ENCODE data around the gene NUAK2. TPM values are rescaled to one million over a fixed set of nuclear protein-coding genes. Genes with fewer than 3 reads are reported as not detected.
A peak's percentile ranks its signal among the peaks of the same experiment; 100 is the strongest.

NUAK2 gene
- total and polyA plus RNA-seq, 2 experiments from 2014 or later: 3.0 to 3.8 TPM

GRCh38 chr1:205262731-205263171, 58.8 kb downstream of the NUAK2 start:
- no peak overlapping the region for H3K4me2 ChIP-seq (ENCODE audit: unreplicated experiment)
- WGBS, 2 experiments (ENCODE audit: low coverage in 1 of 2, low lambda C conversion rate in 2 of 2, missing lambda C conversion rate in 2 of 2): 84 to 86% methylated on average over 8 of the region's 8 CpGs
- no peak overlapping the region for H3K4me3 ChIP-seq
- H3K27ac ChIP-seq: no peak overlapping the region
- H3K79me2 ChIP-seq (ENCODE audit: insufficient read depth): no peaks in the 10 kb centered on the region
- no peaks in the 10 kb centered on the region for H4K20me1 ChIP-seq (ENCODE audit: insufficient read depth)
- no peaks in the 10 kb centered on the region for H3K9me2 ChIP-seq (ENCODE audit: insufficient read depth)
- no peak for TF ChIP-seq EZH2 (IDR thresholded peaks at IDR 0.05; ENCODE audit: insufficient read depth, poor library complexity, severe bottlenecking)
- no peak for TF ChIP-seq EZH2phosphoT487 (IDR thresholded peaks at IDR 0.05; ENCODE audit: insufficient read depth, low read depth)
- H3K36me3 ChIP-seq (ENCODE audit: low read depth): no peaks in the 10 kb centered on the region
- H3K9ac ChIP-seq: no peak overlapping the region; the same call in 1 of the 2 replicates
- H3F3A ChIP-seq (ENCODE audit: insufficient read depth): peaks cover 9% of the 10 kb centered on the region; the same call in 1 of the 2 replicates
- no peaks in the 10 kb centered on the region for H3K27me3 ChIP-seq (replicated peaks; ENCODE audit: insufficient read depth)
- no peaks in the 10 kb centered on the region for H3K9me3 ChIP-seq (ENCODE audit: low read depth)
- H3K4me1 ChIP-seq (ENCODE audit: insufficient read depth): peaks cover 21% of the 10 kb centered on the region
- DNase-seq: no peak
- in situ Hi-C loops (cut with MboI): no loop called here
- no peak overlapping the region for H2AFZ ChIP-seq

DNA sequence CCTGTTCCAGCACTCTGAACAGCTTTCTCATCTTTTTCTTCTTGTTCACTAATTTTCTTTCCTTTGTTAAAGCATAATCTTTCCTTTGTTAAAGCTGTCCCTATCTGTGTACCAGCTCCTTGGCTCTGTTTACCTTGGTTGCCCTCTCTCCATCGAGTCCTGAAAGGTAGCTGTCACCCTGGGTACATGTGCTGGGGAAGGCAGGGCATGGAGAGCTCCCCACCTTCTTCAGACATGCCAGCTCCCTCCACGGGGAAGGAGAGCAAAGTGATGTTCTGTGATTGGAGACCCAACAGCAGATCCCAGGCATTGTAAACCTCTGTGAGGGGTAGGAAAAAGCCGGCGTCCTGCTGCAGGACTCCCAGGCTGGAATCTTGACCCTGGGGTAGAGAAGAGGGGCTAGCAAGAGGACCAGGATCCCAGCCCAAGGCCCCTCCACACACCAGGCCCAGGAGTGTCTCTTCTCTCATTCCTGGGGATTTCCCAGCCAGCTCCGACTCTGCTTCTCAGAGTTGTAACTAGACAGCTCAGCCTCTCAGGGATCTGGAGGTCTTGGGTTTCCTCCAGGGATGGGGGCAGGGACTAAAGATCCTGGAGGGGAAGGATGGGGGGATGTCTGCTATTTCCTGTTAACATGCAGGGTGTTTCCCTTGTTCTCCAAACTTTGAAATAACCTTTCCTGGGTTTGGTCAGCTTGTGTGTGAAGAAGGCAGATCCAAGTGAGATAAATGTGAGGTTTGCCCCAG, 59.4 kb downstream of the NUAK2 start:
- DNase-seq: peak; percentile 61
- H3K4me3 ChIP-seq: no peak overlapping the region
- H4K20me1 ChIP-seq (ENCODE audit: insufficient read depth): no peaks in the 10 kb centered on the region
- WGBS, 2 experiments (ENCODE audit: low coverage in 1 of 2, low lambda C conversion rate in 2 of 2, missing lambda C conversion rate in 2 of 2): 38 to 43% methylated on average over 5 of the region's 5 CpGs
- peak overlapping the region; percentile 14; the same call in 1 of the 2 replicates for H3K9ac ChIP-seq
- H3K27ac ChIP-seq: no peak overlapping the region
- no peaks in the 10 kb centered on the region for H3K27me3 ChIP-seq (replicated peaks; ENCODE audit: insufficient read depth)
- peaks cover 9% of the 10 kb centered on the region; the same call in 1 of the 2 replicates for H3F3A ChIP-seq (ENCODE audit: insufficient read depth)
- peaks cover 21% of the 10 kb centered on the region for H3K4me1 ChIP-seq (ENCODE audit: insufficient read depth)
- no peaks in the 10 kb centered on the region for H3K79me2 ChIP-seq (ENCODE audit: insufficient read depth)
- no peaks in the 10 kb centered on the region for H3K9me2 ChIP-seq (ENCODE audit: insufficient read depth)
- 0 out of 2 replicates have a peak overlapping the region, but pooled peaks have one; percentile 5 for H2AFZ ChIP-seq
- TF ChIP-seq EZH2 (IDR thresholded peaks at IDR 0.05; ENCODE audit: insufficient read depth, poor library complexity, severe bottlenecking): no peak
- no peak for TF ChIP-seq EZH2phosphoT487 (IDR thresholded peaks at IDR 0.05; ENCODE audit: insufficient read depth, low read depth)
- H3K9me3 ChIP-seq (ENCODE audit: low read depth): no peaks in the 10 kb centered on the region
- no peaks in the 10 kb centered on the region for H3K36me3 ChIP-seq (ENCODE audit: low read depth)
- in situ Hi-C loops (cut with MboI): no loop called here
- H3K4me2 ChIP-seq (ENCODE audit: unreplicated experiment): no peak overlapping the region

DNA sequence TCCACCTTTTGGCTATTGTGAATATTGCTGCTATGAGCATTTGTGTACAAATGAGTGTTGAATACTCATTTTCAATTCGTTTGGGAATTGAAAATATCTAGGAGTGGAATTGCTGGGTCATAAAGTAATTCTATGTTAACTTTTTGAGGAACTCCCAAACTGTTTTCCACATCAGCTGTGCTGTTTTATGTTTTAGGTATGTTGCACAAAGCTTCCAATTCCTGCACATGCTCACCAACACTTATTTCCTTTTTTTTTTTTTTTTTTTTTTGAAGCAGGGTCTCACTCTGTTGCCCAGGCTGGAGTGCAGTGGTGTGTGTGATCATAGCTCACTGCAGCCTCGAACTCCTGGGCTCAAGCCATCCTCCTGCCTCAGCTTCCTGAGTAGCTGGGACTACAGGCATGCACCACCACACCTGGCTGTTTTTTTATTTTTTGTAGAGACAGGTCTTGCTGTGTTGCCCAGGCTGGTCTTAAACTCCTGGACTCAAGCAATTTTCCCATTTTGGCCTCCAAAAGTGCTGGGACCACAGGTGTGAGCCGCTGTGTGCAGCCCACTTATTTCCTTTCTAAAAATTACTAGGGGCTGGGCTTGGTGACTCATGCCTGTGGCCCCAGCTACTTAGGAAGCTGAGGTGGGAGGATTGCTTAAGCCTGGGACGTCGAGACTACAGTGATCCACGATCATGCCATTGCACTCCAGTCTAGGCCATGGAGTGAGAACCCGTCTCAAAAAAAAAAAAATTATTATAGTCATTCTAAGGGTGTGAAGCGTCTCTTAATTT, 60.4 kb downstream of the NUAK2 start:
- H3K4me3 ChIP-seq: no peak overlapping the region
- peaks cover 21% of the 10 kb centered on the region for H3K4me1 ChIP-seq (ENCODE audit: insufficient read depth)
- DNase-seq: peak; percentile 63
- no peak for TF ChIP-seq EZH2phosphoT487 (IDR thresholded peaks at IDR 0.05; ENCODE audit: insufficient read depth, low read depth)
- no peak for TF ChIP-seq EZH2 (IDR thresholded peaks at IDR 0.05; ENCODE audit: insufficient read depth, poor library complexity, severe bottlenecking)
- H4K20me1 ChIP-seq (ENCODE audit: insufficient read depth): no peaks in the 10 kb centered on the region
- no peaks in the 10 kb centered on the region for H3K79me2 ChIP-seq (ENCODE audit: insufficient read depth)
- no peak overlapping the region for H3K27ac ChIP-seq
- no peak overlapping the region for H3K4me2 ChIP-seq (ENCODE audit: unreplicated experiment)
- in situ Hi-C loops (cut with MboI): no loop called here
- H2AFZ ChIP-seq: no peak overlapping the region
- no peaks in the 10 kb centered on the region for H3K27me3 ChIP-seq (replicated peaks; ENCODE audit: insufficient read depth)
- no peak overlapping the region for H3K9ac ChIP-seq
- H3K36me3 ChIP-seq (ENCODE audit: low read depth): no peaks in the 10 kb centered on the region
- H3K9me3 ChIP-seq (ENCODE audit: low read depth): no peaks in the 10 kb centered on the region
- WGBS, 2 experiments (ENCODE audit: low coverage in 1 of 2, low lambda C conversion rate in 2 of 2, missing lambda C conversion rate in 2 of 2): 55 to 57% methylated on average over 8 of the region's 8 CpGs
- H3F3A ChIP-seq (ENCODE audit: insufficient read depth): peaks cover 5% of the 10 kb centered on the region; the same call in 1 of the 2 replicates
- no peaks in the 10 kb centered on the region for H3K9me2 ChIP-seq (ENCODE audit: insufficient read depth)

DNA sequence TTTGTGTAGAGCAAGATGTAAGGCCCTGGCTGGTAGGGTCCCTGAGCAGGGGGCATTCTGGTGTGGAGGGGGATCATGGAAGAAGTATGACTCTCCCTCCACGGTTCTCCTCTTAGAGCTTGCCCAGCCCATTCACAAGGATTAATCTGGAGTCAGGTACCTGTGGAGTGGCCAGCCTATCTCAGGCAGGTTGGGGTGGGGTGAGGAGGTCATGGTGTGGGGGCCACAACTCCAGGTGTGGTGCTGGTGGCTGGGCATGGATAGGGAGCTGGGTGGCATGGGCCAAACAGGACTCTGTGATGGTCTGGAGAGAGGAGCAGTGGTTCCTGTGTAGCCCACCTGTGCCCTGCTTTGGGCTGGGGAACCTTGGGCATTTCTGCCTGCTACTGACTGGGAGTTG, 61.5 kb downstream of the NUAK2 start:
- peaks cover 21% of the 10 kb centered on the region for H3K4me1 ChIP-seq (ENCODE audit: insufficient read depth)
- H3K79me2 ChIP-seq (ENCODE audit: insufficient read depth): no peaks in the 10 kb centered on the region
- H3K36me3 ChIP-seq (ENCODE audit: low read depth): no peaks in the 10 kb centered on the region
- H3F3A ChIP-seq (ENCODE audit: insufficient read depth): peaks cover 5% of the 10 kb centered on the region; the same call in 1 of the 2 replicates
- H3K27ac ChIP-seq: no peak overlapping the region
- H3K4me3 ChIP-seq: no peak overlapping the region
- H3K27me3 ChIP-seq (replicated peaks; ENCODE audit: insufficient read depth): no peaks in the 10 kb centered on the region
- no peak overlapping the region for H3K9ac ChIP-seq
- in situ Hi-C loops (cut with MboI): loop anchor here (10.0 kb wide), 1 partner anchor 125 kb away; no protein-coding TSS in a partner anchor
- DNase-seq: no peak
- 46 to 64% methylated on average over 1 of the region's 1 CpG for WGBS, 2 experiments (ENCODE audit: low coverage in 1 of 2, low lambda C conversion rate in 2 of 2, missing lambda C conversion rate in 2 of 2)
- no peak overlapping the region for H2AFZ ChIP-seq
- TF ChIP-seq EZH2phosphoT487 (IDR thresholded peaks at IDR 0.05; ENCODE audit: insufficient read depth, low read depth) (no peak), EZH2 (IDR thresholded peaks at IDR 0.05; ENCODE audit: insufficient read depth, poor library complexity, severe bottlenecking) (no peak)
- H3K4me2 ChIP-seq (ENCODE audit: unreplicated experiment): no peak overlapping the region
- no peaks in the 10 kb centered on the region for H4K20me1 ChIP-seq (ENCODE audit: insufficient read depth)
- H3K9me3 ChIP-seq (ENCODE audit: low read depth): no peaks in the 10 kb centered on the region
- no peaks in the 10 kb centered on the region for H3K9me2 ChIP-seq (ENCODE audit: insufficient read depth)

Measured in GM23248 (cell line).